Upper lobe of left lung (tissue), 6 donors: ENCODE results near the gene RASL10B. TPM values are rescaled to one million over a fixed set of nuclear protein-coding genes. Genes with fewer than 3 reads are reported as not detected.
"Not testable (repeated sequence)": the region's sequence is repeated elsewhere in the genome, so short reads cannot be mapped to it uniquely, and the experiment has no call there.

ENCODE experiments used
- ATAC-seq, 2 donors: fragments of 200-7000 bp; cut with Tn5 transposase; one replicate each; pipeline ENCODE4 v1.9.1; 2022; ENCODE audit warnings: mild to moderate bottlenecking in 2 of 2, moderate library complexity in 2 of 2; ENCODE audit not compliant: low FRiP score in 2 of 2
- DNase-seq, 2 donors: peaks; one replicate each; pipeline ENCODE4 v3.0.0-alpha.2; 2019 to 2020
- H3K27ac ChIP-seq, 4 donors: fragments of 200-600 bp; sonication (generic); one replicate each; pipeline ENCODE4 v1.5.1; 2016 to 2019
- H3K27me3 ChIP-seq, 4 donors: fragments of 200-600 bp; sonication (generic); one replicate each; pipeline ENCODE4 v1.5.1; 2017 to 2019
- H3K36me3 ChIP-seq, 4 donors: fragments of 200-600 bp; sonication (generic); one replicate each; pipeline ENCODE4 v1.5.1; 2016 to 2019
- H3K4me1 ChIP-seq, 4 donors: fragments of 200-600 bp; sonication (generic); one replicate each; pipeline ENCODE4 v1.5.1; 2018 to 2019
- H3K4me3 ChIP-seq, 4 donors: fragments of 200-600 bp; sonication (generic); one replicate each; pipeline ENCODE4 v1.5.1; 2017 to 2019; ENCODE audit warnings: mild to moderate bottlenecking in 2 of 4, moderate library complexity in 1 of 4
- H3K9me3 ChIP-seq, 4 donors: fragments of 200-600 bp; sonication (generic); one replicate each; pipeline ENCODE4 v1.5.1; 2018 to 2019
- EP300 ChIP-seq, 4 donors: sonication (generic); formaldehyde crosslinking; IDR thresholded peaks; one replicate each; pipeline ENCODE4 v1.5.1; 2017; ENCODE audit warnings: antibody characterized with exemption in 4 of 4, control low read depth in 2 of 4
- POLR2A ChIP-seq, 4 donors: fragments of 450-650 bp; IDR thresholded peaks; one replicate each; pipeline ENCODE4 v1.5.1; 2016 to 2017; ENCODE audit warnings: antibody characterized with exemption in 4 of 4, mild to moderate bottlenecking in 2 of 4
- POLR2AphosphoS5 ChIP-seq, 2 donors: sonication (generic); formaldehyde crosslinking; IDR thresholded peaks; one replicate each; pipeline ENCODE4 v1.5.1; 2017; ENCODE audit warnings: antibody characterized with exemption in 2 of 2
- WGBS, 2 donors: methylation state at CpG; one replicate each; pipeline ENCODE4 v1.1.5; 2017 to 2018; 5-methylcytosine and 5-hydroxymethylcytosine counted together
- total RNA-seq, 6 donors: library from RNA; depleted of rRNA in 4 of 6; stranded (reverse); fragments of >200 nt in 4 of 6; gene quantifications; one replicate each; pipeline versions ENCODE4 v1.1.0 to v1.2.1, GENCODE V29; 2016 to 2021
- TF ChIP-seq, protein P1 (sequence below), 6 experiments: fragments of 450-650 bp in 4 of 6; fragments of 200-600 bp in 2 of 6; sonication (generic) in 2 of 6; IDR thresholded peaks; one replicate each; pipeline ENCODE4 v1.5.1; 2016 to 2019; ENCODE audit warnings: antibody characterized with exemption in 6 of 6
- donor health status: DM: no; HTN: no; CAD: no; lungs with moderate emphysema.
- donor health status: DM: no; HTN: yes; CAD: no; lungs with severe emphysema.

The RASL10B gene
- total RNA-seq, 6 donors from 2014 or later: 1.0 to 4.1 (median 1.7) TPM

DNA sequence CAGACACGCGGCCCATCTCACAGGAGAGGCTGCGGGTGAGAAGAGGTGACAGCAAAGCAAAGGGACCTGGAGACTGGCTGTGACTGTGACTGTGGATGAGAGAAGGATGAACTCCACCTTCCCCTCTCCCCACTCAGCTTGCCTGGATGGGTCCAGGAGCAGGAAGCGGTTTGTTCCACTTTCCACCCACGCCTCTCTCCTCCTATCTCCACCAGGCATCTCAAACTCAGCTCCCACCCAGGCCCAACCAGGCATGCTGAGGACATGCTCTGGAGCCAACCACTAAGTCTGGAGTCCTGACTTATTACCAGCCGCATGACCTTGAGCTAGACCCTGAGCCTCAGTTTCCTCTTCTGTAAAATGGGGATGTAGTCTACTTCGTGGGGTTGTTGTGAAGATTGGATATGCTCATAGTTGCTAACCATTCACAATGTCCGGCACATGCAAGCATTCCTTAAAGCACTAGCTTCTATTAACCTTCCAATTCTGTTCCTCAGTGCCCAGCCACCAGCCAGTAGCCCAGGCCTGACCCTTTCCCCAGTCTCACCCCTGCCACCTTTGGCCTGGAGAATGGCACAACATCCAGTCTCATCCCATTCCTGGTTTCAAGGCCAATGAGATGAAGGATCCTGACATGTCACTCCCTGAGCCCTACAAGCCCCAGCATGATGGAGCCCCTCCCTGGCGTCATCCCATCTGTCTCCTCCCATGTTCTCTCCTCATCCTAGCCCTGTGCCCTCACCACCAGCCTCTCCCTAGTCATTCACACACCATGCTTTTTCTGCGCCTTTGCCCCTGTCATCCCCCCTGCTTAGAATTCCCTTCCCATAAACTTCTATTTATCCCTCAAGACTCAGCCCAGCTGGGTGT, 19.3 kb downstream of the RASL10B start:
- Histone ChIP-seq H3K36me3 (no peaks in the 10 kb centered on the region), H3K4me3 (no peak overlapping the region), H3K27me3 (peaks cover 0 to 19% (median 6%) of the 10 kb centered on the region in 4 donors), H3K4me1 (peaks cover 4 to 22% (median 14%) of the 10 kb centered on the region in 4 donors), H3K27ac (no peak overlapping the region), H3K9me3 (no peaks in the 10 kb centered on the region)
- TF ChIP-seq EP300 (IDR thresholded peaks at IDR 0.05) (no peak), POLR2A (IDR thresholded peaks at IDR 0.05) (no peak), POLR2AphosphoS5 (IDR thresholded peaks at IDR 0.05) (no peak)
- TF ChIP-seq, protein P1, sequence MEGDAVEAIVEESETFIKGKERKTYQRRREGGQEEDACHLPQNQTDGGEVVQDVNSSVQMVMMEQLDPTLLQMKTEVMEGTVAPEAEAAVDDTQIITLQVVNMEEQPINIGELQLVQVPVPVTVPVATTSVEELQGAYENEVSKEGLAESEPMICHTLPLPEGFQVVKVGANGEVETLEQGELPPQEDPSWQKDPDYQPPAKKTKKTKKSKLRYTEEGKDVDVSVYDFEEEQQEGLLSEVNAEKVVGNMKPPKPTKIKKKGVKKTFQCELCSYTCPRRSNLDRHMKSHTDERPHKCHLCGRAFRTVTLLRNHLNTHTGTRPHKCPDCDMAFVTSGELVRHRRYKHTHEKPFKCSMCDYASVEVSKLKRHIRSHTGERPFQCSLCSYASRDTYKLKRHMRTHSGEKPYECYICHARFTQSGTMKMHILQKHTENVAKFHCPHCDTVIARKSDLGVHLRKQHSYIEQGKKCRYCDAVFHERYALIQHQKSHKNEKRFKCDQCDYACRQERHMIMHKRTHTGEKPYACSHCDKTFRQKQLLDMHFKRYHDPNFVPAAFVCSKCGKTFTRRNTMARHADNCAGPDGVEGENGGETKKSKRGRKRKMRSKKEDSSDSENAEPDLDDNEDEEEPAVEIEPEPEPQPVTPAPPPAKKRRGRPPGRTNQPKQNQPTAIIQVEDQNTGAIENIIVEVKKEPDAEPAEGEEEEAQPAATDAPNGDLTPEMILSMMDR (IDR thresholded peaks at IDR 0.05): no peak
- no peak for ATAC-seq
- no peak for DNase-seq
- WGBS, 2 donors: 78 to 79% methylated on average over 9 to 10 of the region's 10 CpGs

DNA sequence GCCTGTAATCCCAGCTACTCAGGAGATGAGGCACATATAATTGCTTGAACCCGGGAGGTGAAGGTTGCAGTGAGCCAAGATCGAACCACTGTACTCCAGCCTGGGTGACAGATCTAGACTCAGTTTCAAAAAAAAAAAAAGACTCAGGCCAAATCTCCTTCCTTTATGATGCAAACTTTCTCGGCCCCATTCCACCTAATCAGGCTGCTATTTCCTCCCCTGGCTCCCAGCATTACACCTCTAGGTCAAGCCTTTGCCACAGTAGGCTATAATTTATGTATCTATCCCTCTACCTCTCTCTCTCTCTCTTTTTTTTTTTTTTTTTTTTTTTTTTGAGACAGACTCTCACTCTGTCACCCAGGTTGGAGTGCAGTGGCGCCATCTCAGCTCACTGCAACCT, 20.1 kb downstream of the RASL10B start:
- H3K36me3 ChIP-seq, H3K27ac ChIP-seq, H3K4me3 ChIP-seq, ATAC-seq, DNase-seq, H3K9me3 ChIP-seq: not testable (repeated sequence)
- 80 to 84% methylated on average over 4 of the region's 4 CpGs for WGBS, 2 donors
- Histone ChIP-seq H3K4me1 (peaks cover 4 to 22% (median 14%) of the 10 kb centered on the region in 4 donors), H3K27me3 (peaks cover 0 to 19% (median 6%) of the 10 kb centered on the region in 4 donors)

DNA sequence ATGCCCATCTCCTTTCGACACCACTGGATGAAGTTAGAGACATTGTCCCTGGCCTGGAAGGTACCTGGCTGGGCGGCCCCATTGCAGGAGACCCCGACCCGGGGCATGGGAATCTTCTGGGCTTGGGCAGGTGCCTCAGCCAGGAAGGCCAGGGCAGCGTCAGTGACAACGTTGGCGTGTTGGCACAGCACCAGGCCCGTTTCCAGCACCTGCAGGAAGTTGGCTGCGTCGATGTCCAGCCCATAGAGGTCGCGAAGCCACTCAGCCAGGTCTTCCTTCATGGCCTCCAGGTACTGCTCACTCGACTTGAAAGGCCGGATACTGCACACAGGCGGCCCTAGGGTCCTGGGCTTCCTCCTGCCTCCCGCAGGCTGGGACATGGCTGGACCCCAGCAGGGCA, 21.0 kb downstream of the RASL10B start:
- H3K4me1 ChIP-seq: peaks cover 4 to 18% (median 13%) of the 10 kb centered on the region in 4 donors
- no peaks in the 10 kb centered on the region for H3K36me3 ChIP-seq
- ATAC-seq (no peak), DNase-seq (peak in 1 of 2 donors; percentile 41)
- H3K4me3 ChIP-seq: no peak overlapping the region
- H3K27me3 ChIP-seq: peaks cover 0 to 19% (median 6%) of the 10 kb centered on the region in 4 donors
- 65% methylated on average over 8 of the region's 16 CpGs; no CpG with 5 or more reads in 1 of the 2 donors for WGBS, 2 donors
- no peak for TF ChIP-seq POLR2A (IDR thresholded peaks at IDR 0.05)
- TF ChIP-seq EP300 (IDR thresholded peaks at IDR 0.05): no peak
- TF ChIP-seq POLR2AphosphoS5 (IDR thresholded peaks at IDR 0.05): no peak
- TF ChIP-seq, protein P1 (IDR thresholded peaks at IDR 0.05): no peak
- no peaks in the 10 kb centered on the region for H3K9me3 ChIP-seq
- peak overlapping the region in 1 of 4 donors; percentile 26 for H3K27ac ChIP-seq

DNA sequence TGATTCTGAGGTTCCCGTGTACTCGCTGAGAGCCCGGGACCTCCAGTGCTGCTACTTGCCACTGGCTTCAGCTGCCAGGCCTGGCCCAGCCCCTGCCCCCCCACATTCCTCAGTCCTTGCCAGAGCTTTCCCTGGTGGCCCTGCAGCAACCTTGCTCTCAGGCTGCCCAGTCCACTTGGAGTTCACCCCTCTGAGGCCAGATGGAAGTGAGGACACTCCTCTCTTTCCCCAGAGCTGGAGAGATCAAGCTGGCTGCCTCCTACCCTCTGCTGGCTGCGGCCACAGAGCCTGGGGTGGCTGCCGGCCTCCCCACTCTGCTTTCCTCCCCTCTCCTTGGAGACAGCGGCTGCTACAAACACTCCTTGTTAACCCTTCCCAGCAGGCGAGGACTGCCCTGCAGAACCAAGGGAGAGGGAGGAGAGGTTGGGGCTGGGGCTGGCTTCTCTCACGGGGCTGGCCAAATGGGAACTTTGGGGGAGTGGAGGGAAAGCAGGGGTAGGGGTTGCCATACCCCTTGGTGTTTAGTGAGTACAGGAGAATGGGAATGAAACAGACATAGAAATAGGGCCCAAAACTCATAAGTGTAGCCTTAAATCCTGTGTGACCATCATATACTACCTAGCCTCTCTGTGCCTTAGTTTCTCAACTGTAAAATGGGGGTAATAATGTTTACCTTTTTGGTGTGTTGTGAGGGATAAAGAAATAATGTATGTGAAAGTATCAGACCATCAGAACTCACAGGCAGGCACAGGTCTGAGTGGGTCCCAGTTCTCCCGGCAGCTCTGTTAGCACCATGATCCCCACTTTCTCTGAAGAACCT, 21.7 kb downstream of the RASL10B start, which contains the start of gene GAS2L2:
TSS of gene GAS2L2 (minus strand) at position 295 of the 820 bp plus-strand sequence. CDS start 389 bp downstream, outside the sequence.
- H3K36me3 ChIP-seq: no peaks in the 10 kb centered on the region
- peaks cover 4 to 14% (median 11%) of the 10 kb centered on the region in 4 donors for H3K4me1 ChIP-seq
- peak in 1 of 2 donors; percentile 34 for DNase-seq
- H3K4me3 ChIP-seq: no peak within 1 kb of the TSS
- peak in 1 of 2 donors; percentile 29 for ATAC-seq
- TF ChIP-seq EP300 (IDR thresholded peaks at IDR 0.05) (no peak), POLR2A (IDR thresholded peaks at IDR 0.05) (peak in 1 of 4 donors; percentile 5), POLR2AphosphoS5 (IDR thresholded peaks at IDR 0.05) (no peak)
- H3K27me3 ChIP-seq: peaks cover 0 to 15% (median 6%) of the 10 kb centered on the region in 4 donors
- no peaks in the 10 kb centered on the region for H3K9me3 ChIP-seq
- WGBS, 2 donors: 35 to 40% methylated on average over 5 to 9 of the region's 9 CpGs
- peak within 1 kb of the TSS in 1 of 4 donors; percentile 26 for H3K27ac ChIP-seq

DNA sequence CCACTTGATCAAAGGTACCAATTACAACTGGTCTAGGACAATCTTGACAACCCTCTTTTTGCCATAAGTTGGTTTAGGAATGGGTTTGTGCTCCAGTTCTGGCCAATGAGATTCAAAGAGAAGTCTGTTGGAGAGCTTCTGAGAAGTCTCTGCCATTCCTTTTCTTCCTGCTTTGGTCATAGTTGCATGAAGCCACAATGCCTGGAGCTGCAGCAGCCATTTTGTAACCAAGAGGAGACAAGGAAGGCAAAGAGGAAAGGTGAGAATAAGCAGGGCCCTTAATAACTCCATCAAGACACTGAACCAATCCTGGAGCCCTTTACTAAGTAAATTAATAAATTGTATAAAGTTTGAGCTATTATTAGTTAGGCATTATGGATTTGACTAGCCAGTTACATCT, 25.8 kb downstream of the RASL10B start:
- ATAC-seq: no peak
- Histone ChIP-seq H3K36me3 (no peaks in the 10 kb centered on the region), H3K4me1 (peaks cover 0 to 5% (median 2%) of the 10 kb centered on the region in 4 donors), H3K27ac (no peak overlapping the region), H3K9me3 (no peaks in the 10 kb centered on the region), H3K27me3 (no peaks in the 10 kb centered on the region), H3K4me3 (no peak overlapping the region)
- no peak for DNase-seq
- TF ChIP-seq POLR2AphosphoS5 (IDR thresholded peaks at IDR 0.05) (no peak), POLR2A (IDR thresholded peaks at IDR 0.05) (no peak)
- TF ChIP-seq, protein P1 (IDR thresholded peaks at IDR 0.05): no peak
